Spleen (tissue), 7 donors: ENCODE measurements around the gene DNASE1.

Experiments used
- CTCF ChIP-seq, 11 experiments: fragments of 200-600 bp in 7 of 11; fragments of 450-650 bp in 4 of 11; sonication (generic) in 4 of 11; IDR thresholded peaks in 8 of 11; conservative IDR thresholded peaks in 3 of 11; 1 replicate in 7 of 11; 2 replicates in 4 of 11; pipeline versions ENCODE4 v1.4.0 to v1.8.0; 2016 to 2021; ENCODE audit warnings: antibody characterized with exemption in 11 of 11, inconsistent platforms in 4 of 11, mild to moderate bottlenecking in 1 of 11
- POLR2AphosphoS5 ChIP-seq, 3 donors: sonication (generic); formaldehyde crosslinking; IDR thresholded peaks; one replicate each; pipeline ENCODE4 v1.5.1; 2017; ENCODE audit warnings: antibody characterized with exemption in 3 of 3
- donor health status: DM: no; HTN: no; CAD: no; lungs with moderate emphysema.
- donor health status: DM: no; HTN: no; CAD: no.
- donor health status: DM: no; HTN: no; CAD: no.

DNA sequence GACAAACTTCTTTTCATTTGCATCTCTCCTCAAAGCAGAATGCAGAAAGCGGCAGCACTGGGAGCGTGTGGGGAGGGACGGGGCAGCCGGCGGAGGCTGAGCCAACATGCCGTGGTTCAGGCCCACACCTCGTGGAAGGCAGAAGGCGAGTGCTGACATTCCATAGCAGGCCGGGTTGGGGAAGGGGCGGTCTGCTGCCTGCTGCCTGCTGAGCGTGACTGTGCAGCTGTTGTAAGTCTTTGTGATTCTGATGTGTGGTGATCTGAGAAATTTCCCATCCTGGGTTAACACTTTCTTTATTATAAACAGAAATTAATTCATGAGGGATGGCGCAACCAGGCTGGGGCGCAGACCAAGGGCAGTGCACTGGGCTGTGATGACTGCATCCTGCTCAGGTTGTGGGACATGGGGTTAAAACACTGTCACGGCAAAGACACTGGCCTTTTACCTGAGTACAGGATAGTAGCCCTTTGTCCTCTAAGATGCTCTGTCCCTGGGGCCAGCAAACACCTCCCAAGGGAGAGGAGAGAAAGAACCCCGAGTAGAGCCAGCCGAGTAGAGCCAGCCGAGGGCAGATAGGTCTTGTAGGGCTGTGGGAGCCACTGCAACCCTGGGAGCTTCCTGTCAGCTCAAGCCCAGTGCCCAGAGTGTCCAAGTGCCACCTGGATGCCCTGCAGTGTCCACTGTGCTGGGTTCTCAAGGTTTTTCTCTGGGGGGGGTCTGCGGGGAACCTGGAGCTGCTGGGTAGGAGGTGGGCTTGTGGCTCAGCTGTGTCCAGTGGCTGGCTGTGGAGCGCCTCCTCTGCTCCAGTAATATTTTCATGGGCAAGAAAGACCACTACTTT is 8.8 kb upstream of the DNASE1 start:
- TF ChIP-seq CTCF (IDR thresholded peaks at IDR 0.05 in 8 of 11, conservative IDR thresholded peaks at IDR 0.05 in 3 of 11) (no peak), POLR2AphosphoS5 (IDR thresholded peaks at IDR 0.05) (no peak)
